GM18526 (cell line): ENCODE results near the gene NT5DC1.

Source experiments
- POLR2A ChIP-seq: IDR thresholded peaks from 3 replicates; pipeline ENCODE4 v1.6.1; 2011; ENCODE audit not compliant: insufficient read length; ENCODE audit errors: extremely low read depth

NT5DC1 gene

DNA sequence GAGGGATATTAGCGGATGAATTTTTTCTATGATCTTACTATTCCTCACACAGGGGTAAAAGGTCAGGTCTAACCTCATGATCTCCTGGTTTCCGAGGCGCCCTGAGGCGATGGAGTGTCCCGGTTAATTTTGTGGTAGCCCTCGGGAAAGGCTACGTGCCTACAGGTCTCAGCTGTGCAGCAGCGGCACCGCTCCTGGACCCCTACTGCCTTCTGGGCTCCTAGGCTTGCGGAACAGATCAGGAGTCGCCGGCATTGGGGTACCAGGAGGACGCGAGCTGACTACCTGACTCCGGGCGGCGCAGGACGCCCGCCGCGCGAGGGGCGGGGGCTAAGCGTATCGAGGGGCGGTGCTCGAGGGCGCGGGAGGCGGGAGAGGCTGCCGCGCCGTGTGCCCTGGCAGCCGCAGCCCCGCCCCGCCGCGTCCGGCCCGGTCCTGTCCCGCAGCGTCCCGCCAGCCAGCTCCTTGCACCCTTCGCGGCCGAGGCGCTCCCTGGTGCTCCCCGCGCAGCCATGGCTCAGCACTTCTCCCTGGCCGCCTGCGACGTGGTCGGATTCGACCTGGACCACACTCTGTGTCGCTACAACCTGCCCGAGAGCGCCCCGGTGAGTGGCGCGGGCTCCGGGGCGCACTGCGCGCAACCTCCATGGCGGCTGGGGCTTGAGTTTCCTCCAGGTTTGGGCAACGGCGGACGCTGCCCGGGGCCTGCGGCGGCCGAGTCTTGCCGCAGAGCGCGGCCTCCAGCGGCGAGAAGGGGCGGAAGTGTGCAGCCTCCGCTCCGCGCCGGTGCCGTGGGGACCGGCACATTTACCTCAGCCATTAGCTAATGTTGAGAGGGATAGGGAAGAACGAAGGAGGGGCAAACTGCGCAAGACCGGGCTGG, at the start of gene NT5DC1:
TSS of gene NT5DC1 (plus strand) at position 435 of the 883 bp plus-strand sequence. CDS start at position 513, 78 bp downstream.
- peak; percentile 88 for TF ChIP-seq POLR2A

DNA sequence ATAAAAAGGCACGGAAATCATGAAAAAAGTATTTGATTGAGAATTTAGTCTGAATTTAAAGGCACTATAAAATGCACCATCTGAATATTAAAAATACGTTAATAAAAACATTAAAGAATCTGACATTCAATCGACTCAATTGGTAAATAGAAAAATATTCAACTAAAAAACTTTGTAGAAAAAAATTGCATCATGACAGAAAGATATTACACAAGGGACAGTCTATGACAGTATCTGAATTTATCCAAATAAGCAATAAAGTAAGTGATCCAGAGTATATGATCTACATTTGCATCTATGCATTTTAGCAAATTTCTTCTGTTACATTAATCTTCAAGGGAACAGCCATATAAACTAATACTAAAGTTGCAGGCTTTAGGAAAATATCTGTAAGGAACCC, 49.4 kb upstream of the NT5DC1 start:
- TF ChIP-seq POLR2A: no peak

DNA sequence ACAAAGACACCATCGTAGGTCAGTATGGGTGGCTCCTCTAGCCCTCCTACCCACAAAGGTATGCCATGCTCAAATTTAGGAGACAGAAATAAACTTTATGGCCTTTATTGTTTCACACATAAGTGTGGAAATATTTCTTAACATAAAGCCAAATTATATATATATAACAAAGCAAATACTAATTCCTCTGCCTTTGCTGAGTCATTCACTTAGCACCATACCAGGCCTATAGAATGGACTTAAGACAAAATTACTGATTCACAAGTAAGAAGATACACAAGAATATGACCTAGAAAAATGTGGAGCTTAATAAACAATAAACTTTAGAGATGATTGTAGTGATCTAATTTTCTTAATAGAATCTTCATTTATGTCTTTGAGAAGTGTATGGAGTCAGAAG, 45.1 kb upstream of the NT5DC1 start:
- no peak for TF ChIP-seq POLR2A

DNA sequence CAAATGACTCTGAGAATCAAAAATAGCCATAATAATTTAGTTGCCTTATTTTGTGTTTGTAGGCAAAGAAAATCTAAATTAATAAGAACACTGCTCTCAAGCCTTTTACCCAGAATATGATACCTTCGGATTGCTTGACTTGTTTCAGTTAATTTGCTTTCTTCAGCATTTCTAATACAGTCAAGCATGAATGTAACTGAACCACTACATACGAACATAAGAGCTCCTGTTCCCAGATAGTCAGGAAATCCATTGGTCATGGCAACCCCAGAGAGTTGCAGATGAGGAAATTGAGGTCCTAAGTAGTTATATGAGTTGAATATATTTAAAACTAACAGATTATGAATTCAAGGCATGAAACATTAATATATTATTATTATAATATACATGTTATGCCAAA, 42.9 kb upstream of the NT5DC1 start:
- TF ChIP-seq POLR2A: no peak

DNA sequence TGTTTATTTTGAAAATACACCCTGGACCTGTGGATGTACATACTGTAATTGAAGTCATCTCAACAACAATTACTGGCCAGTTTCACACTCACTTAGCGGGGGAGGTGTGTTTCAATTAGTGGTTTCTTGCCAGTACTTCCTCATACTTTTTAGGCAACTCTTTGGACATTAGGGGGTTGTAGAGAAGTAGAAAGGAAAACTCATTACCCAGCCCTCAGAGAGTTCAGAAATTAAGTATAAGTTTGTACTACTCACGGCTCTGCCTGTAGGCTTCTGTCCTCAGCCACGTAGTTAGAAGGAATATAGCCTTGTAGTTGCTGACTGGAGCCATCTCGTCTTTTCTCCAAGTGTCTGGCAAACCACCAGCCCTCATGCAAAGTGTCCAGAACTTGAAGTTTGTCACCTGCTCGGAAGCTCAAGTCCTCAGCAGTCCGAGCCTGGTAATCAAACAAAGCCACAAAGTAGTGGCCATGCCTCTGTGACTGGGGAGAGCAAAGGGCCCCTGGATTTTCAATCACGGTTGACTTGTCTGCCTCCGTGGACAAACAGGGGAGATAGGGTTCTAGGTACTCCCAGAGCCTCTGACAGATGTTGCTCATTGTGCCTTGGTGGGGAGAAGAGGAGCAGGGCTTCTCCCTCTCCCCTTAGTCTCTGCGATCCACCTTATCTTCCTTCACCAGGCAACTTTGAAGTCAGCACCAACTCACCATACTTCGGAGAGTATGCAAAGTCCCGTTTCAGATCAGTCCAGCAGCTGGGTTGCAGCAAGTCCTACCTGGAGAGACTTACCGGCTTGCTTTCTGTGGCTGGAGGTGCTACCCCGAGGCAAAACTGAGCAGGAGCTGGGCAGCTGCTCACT, 40.7 kb upstream of the NT5DC1 start:
- TF ChIP-seq POLR2A: no peak

DNA sequence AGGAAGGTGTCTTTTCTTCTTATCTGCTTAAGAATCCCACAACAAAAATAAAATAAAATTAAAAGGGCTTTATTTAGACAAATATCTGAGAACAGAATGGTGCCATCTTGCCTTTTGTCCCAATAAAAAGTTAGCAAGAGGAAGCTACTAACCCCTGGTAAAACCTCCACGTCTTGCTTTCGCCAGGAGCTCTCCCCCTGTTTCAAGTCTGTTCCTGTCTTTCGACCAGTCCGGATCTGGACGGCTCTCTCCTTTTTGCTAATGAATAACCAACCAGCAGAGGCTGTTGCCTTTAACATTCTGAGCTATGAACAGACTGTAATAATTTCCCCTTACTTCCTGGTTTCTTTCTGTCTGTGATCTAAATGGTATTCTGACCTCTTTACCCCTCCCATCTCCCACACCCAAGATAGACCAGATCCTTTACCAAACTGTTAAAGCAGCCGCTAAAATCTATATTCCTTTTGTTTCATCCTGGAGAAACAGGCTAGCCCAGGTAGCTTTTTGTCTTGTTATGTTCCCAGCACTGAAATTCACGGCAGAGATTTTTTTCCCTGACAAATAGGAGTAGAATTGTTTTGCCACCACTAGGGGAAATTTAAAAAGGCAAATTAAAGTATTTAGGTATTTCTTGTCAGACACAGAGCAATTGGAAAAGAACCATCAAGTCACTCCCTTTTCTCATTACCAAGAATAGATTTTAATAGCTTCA, 39.9 kb upstream of the NT5DC1 start, which contains the start of gene FRK:
TSS of gene FRK (minus strand) at position 320 of the 712 bp plus-strand sequence. CDS start 580 bp downstream, outside the sequence.
- no peak for TF ChIP-seq POLR2A

DNA sequence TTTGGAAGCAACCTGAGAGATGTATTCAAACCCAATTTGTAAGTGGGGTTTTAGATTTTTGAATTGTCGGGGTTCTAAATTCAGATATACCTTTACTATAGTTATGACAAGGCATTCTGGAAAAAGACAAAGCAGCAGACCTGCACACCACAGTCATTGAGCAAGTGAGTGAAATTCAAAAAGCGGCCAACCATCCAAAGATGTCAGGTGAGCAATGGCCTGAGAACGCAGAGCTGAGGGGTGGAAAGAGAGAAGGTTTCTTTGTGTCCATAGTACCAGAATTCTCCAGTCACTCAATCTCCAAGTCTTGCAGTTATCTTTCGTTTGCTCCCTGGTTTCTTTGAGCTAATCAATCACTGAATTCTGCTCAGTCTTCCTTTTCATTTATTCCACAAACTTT, 38.2 kb upstream of the NT5DC1 start:
- no peak for TF ChIP-seq POLR2A

DNA sequence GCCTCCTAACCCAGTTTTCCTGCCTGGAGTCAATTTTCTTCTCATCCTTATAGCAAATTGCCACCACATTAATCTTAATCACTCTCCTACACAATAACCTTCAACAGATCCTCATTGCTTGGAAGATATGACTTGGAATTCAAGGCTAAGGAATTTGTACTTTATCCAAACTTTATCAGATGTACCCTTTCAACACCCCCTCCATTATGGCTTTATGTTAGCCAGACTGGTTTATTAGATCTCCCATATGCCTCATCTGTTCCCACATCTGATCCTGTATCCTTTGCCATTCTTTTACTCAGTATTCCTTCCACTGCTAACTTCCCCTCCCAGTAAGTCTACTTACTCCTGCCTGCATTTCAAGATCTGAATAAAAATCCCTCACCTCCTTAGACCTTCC, 36.0 kb upstream of the NT5DC1 start:
- TF ChIP-seq POLR2A: no peak

DNA sequence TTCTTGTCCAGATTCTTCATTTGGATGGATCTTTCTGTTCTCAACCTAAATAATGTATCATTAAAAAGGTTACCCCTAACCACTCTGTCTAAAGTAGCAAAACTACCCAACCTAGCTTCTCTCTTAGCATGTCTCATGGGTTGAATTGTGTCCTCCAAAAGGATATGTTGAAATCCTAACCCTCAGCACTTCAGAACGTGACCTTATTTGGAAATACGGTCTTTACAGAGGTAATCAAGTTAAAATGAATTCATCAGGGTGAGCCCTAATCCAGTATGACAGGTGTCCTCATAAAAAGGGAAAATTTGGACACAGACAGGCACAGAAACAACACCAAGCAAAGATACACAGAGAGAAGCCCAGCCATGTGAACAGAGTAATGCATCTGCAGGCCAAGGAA, 33.9 kb upstream of the NT5DC1 start:
- TF ChIP-seq POLR2A: no peak

DNA sequence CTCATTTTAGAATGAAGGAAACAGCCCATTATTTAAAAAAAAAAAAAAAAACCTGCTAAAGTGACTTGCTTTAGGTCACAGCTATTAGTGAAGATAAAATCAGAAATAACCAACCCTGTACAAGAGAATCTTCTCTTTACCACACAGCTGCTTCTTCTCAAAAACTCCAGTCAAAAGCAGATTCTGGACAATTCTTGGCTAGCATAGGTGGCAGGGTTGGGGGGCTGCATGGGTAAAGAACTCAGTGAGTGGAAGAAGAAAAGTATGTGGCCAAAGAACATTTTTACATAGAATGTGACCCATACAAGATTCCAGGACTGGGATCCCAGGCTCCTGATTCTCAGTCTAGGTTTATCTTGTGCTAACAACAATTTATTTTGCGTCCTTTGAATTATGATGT, 30.6 kb upstream of the NT5DC1 start:
- TF ChIP-seq POLR2A: no peak

DNA sequence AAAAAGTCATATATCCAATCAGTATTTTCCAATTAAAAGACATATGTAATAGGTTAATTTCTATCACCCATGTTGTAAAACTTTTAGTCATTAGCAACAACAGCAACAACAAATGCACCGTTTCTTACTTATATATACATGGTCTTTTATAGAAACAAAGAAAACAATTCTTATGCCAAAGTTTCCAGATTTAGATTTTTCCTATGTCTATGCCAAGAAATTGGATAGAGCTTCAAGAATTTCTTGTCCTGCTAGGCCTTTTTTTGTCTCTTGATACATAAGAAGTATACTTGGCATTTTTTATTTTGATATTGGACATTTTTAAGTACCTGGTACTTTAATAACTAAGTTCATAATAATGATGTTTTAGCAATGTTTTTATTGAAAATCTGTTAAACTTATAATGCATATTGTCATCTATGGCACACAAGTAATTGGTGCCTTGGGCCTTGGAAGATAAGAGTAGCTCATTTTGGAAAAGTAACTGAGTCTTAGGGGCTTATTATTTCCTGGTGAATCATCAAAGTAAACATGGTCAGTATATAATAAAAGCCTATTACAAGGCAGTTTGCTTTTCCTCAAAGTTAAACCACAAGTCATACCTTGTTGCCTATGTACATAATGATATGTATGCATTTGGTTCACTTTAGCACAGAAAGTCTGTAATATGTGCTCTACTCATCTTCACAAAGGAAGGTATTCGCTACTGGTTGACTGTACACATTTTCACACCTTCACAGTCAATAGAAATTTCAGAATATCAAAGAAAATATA, 29.9 kb upstream of the NT5DC1 start:
- TF ChIP-seq POLR2A: no peak

DNA sequence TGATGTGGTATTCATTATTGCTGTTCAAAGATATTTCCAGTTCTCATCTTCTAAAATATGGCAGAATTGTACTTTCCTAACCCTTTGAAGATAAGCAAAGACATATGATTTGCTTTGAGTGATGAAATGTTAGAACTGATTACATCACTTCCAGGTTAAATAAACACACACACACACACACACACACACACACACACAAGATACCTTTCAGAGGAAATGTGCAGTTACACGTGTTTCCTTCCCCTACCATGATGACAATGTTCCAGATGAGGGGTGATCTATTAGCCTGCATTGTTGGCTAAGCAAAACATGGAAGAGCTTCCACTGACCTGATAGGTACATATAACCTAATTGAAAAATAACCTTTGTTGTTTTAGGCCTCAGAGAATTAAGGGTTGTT, 28.3 kb upstream of the NT5DC1 start:
- TF ChIP-seq POLR2A: no peak

DNA sequence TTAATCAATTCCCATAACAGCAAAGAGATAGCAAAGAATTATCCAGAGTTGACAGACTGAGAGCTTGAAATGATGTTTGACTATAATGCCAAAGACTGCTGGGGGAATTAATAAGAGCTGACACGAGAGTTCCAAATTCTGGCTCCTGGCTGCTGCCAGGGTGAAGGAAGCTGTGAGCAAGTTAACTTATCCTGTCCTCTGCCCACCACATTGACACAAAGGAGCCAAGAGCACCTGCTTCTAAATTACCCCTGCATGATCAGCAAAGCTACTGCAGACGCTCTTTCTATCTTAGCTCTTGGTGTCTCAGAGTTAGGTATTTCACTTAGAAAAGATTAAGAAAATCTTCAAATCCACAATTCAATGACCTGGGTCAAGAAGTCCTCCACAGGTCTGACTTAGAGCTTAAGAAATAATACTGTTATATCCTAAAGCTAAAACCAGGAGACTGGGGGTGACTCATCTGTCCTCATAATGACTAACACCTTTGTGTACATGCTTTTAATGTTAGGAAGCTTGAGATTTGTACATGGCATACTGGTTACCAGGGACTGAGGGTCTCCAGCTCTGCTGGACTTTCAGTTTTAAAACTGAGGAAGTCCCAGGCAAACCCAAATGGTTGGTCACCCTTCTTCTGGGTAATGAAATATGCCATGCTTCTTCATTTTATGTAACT, 26.8 kb upstream of the NT5DC1 start:
- TF ChIP-seq POLR2A: no peak
